ENCODE results near the gene DROSHA.

DROSHA gene

DNA sequence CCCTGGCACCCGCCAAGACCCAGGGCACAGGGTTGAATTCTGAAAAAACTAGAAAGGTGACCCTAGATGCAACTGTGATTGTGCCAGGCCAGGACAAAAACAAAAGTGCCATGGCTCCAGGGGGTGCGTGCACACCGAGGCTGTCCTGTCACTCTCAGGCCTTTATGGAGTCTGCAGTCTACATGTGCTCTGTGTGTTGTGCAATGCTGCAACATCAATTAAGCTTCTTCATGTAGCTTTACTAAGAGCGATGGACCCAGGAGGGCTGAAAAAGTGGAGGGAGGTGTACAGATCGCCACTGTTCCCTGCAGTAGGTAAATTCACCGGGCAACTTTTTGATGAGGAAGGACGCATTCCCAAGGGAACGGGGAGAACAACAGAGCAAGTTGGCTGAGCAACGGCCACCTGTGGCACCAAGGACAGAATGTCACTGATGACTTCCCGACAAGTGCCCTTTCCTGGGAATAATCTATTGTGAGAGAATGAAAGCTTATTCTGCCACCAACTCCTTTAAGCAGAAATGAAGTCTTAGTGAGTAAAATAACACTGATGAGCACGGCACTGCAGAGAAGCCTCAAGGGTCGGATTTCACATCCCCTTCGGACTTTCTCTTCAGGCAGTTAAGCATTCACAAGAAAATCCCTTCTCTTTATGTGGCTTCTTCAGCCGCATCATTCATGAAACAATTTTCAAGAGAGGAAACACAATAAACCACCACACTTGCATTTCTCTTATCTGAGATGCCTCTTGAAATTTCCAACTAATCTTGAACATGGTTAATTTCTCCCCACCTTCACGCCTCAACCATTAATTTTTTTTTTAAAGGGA lies 149.6 kb downstream of the DROSHA start:
- Histone ChIP-seq H3K9ac (ENCODE audit: low read depth, low read length) (no peak overlapping the region), H3K36me3 (ENCODE audit: insufficient read depth, low read length) (no peaks in the 10 kb centered on the region), H3K9me3 (ENCODE audit: control insufficient read depth, insufficient read depth, low read length) (peaks cover 2% of the 10 kb centered on the region; the same call in 1 of the 2 replicates), H3K4me1 (ENCODE audit: insufficient read depth, low read length) (peaks cover 6% of the 10 kb centered on the region)

DNA sequence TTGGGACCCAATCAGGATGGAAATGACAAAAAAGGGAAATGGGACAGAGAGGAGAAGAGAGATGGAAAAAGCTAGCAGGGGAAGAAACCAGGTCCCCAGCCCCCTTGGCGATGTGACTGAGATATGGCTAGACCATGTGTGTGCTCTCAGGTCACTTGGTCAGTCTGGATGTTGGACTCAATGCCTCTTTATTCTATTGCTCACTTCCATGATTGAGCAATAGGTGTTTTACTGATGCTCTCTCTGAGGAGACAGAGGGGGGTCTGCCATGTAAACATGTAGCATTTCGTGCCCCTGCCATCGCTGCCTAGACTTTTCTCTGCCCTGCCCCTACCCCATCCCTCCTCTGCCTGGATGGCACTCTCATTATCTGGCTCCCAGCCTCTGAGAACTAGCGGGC lies 150.6 kb downstream of the DROSHA start:
- Histone ChIP-seq H3K36me3 (ENCODE audit: insufficient read depth, low read length) (no peaks in the 10 kb centered on the region), H3K9ac (ENCODE audit: low read depth, low read length) (no peak overlapping the region), H3K4me1 (ENCODE audit: insufficient read depth, low read length) (peaks cover 6% of the 10 kb centered on the region), H3K9me3 (ENCODE audit: control insufficient read depth, insufficient read depth, low read length) (no peaks in the 10 kb centered on the region)

DNA sequence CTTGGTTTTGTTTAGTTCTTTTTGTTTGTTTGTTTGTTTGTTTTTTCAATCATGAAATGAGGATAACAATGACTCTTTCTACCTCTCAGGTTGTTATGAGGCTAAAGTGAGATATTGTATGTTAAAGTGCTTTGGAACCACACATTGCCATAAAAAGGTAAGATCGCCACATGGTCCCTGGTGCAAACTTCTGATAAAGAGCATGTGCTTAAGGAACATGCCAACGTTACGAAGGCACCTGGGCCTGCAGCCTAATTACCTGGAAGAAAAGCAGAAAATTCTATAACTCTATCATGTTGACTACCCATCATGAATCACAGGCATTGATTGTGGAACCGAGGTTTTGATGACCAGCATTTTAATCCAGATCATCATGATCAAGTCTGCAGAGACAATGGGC lies 151.8 kb downstream of the DROSHA start:
- Histone ChIP-seq H3K4me1 (ENCODE audit: insufficient read depth, low read length) (peaks cover 6% of the 10 kb centered on the region), H3K9me3 (ENCODE audit: control insufficient read depth, insufficient read depth, low read length) (no peaks in the 10 kb centered on the region), H3K9ac (ENCODE audit: low read depth, low read length) (no peak overlapping the region), H3K36me3 (ENCODE audit: insufficient read depth, low read length) (no peaks in the 10 kb centered on the region)

DNA sequence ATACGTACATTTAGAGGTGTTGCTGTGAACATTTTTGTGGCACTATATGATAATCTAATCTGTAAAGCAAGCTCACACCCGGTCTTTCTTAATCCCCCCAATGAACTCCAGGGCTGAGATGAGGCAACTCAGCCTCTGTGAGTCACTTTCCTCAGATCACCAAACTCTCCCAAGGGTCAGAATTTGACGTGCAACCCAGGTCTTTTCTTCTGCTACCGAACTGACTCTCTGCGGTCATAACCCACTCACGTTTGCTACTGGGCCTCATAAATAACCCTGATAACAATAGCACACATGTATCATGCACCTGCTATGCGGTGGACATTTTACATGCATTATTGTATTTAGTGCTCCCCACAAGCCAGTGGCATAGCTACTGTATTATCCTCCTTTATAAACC lies 153.1 kb downstream of the DROSHA start:
- Histone ChIP-seq H3K9ac (ENCODE audit: low read depth, low read length) (no peak overlapping the region), H3K9me3 (ENCODE audit: control insufficient read depth, insufficient read depth, low read length) (no peaks in the 10 kb centered on the region)

DNA sequence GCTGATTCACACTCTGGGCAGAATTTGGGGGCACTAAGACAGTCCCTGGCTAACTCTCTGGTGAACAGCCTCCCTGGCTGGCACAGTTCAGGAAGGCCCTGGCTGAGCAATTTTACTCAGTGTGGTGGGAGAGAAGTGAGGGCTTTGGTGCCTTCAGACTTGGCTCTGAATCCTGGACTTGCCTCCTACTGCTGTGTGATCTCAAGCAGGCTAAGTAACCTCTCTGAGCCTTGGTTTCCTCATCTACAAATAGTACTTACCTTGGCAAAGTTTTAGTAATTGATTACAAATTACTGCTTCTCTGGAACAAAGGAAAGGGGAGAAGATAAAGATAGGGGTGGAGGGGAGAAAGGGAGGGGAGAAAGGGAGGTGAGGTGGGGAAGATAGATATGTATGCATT lies 153.8 kb downstream of the DROSHA start:
- H3K4me1 ChIP-seq (ENCODE audit: insufficient read depth, low read length): peaks cover 6% of the 10 kb centered on the region
- no peak overlapping the region for H3K9ac ChIP-seq (ENCODE audit: low read depth, low read length)
- H3K9me3 ChIP-seq (ENCODE audit: control insufficient read depth, insufficient read depth, low read length): no peaks in the 10 kb centered on the region
- no peaks in the 10 kb centered on the region for H3K36me3 ChIP-seq (ENCODE audit: insufficient read depth, low read length)

More for the DNA sequence above, 153.1 kb downstream of the DROSHA start:
- no peaks in the 10 kb centered on the region for H3K36me3 ChIP-seq (ENCODE audit: insufficient read depth, low read length)
- peaks cover 6% of the 10 kb centered on the region for H3K4me1 ChIP-seq (ENCODE audit: insufficient read depth, low read length)

DNA sequence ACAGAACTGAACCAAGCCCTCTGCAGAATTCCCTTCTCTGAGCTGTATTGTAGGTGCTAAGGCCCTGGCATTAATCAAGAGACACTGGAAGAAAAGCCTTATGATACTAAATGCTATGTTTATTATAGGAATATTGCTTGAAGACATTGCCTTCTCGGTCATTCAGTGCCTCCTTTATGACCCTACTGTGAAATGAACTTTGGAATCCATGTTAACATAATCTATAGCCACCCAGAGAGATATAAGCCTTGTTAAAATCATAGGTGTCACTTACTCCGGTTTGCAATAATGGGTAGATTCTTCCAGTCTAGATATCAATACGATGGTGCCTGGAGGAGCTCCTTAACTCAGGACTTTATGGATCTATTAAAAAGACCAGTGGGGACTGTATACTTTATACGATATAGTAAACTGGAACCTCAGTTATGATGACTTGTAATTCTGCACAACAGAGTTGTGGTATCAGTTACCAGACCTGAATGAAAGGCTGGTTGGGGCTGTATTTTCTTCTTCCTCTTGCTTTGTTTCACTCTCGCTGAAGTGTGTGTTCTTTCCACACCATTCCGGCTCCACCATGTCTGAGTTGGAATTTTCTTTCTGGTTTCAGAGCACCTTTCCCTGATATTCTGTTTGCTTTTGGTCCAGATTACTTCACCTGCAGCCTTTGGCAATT lies 154.5 kb downstream of the DROSHA start:
- Histone ChIP-seq H3K9me3 (ENCODE audit: control insufficient read depth, insufficient read depth, low read length) (no peaks in the 10 kb centered on the region), H3K4me1 (ENCODE audit: insufficient read depth, low read length) (peaks cover 6% of the 10 kb centered on the region), H3K36me3 (ENCODE audit: insufficient read depth, low read length) (no peaks in the 10 kb centered on the region), H3K9ac (ENCODE audit: low read depth, low read length) (no peak overlapping the region)

DNA sequence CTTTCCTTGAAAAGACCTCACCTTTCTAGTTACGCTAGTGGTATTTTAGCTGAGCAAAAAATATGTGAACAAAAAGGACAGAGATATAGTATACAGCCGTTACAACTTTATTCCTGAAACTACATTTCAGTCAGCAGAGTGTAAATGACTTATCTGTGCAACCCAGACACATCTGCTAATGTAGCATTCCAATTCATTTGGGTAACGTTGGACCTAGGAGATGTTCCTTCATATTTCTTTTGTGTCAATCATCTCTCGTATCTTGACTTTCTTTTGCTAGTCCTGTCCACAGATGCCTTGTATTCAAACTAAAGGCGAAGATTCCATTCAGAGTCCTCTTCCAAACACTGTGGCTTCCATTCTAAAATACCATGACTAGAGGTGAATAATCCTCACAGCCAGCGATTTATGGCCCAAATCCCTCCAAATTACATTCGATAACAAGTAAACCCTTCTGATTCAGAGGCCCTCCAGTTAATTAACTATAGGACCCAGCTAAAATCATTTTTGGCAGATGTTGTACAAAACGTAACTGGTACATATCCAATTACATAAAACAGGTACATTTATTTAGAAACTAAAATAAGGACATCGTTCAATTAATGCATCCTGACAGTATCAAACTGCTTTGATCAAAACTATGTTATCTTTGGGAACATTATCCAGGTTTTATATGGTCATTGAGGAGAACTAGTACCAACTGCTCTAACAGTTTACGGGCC lies 155.7 kb downstream of the DROSHA start:
- Histone ChIP-seq H3K9ac (ENCODE audit: low read depth, low read length) (no peak overlapping the region), H3K4me1 (ENCODE audit: insufficient read depth, low read length) (no peaks in the 10 kb centered on the region), H3K36me3 (ENCODE audit: insufficient read depth, low read length) (no peaks in the 10 kb centered on the region)

DNA sequence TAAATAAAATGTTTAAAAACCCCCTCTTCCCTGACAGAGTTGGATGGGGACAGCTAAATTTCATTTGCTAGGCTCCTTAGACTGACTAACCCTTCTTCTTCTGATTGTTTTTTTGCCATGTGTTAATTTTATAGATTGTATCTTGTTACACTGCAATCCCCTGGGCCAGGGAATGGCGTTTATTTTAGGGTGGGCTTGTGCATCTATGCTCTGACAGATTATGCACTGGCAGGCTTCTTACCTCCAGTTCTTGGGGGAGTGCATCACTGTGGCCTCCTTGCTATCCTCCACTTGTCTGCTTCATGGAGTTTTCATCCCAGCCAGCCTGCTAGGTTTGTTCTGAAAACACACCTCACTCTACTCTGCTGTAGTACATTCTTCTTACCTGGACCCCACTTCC lies 159.8 kb downstream of the DROSHA start:
- H3K9ac ChIP-seq (ENCODE audit: low read depth, low read length): no peak overlapping the region
- no peaks in the 10 kb centered on the region for H3K4me1 ChIP-seq (ENCODE audit: insufficient read depth, low read length)
- no peaks in the 10 kb centered on the region for H3K36me3 ChIP-seq (ENCODE audit: insufficient read depth, low read length)
- no peaks in the 10 kb centered on the region for H3K9me3 ChIP-seq (ENCODE audit: control insufficient read depth, insufficient read depth, low read length)

More for the DNA sequence above, 155.7 kb downstream of the DROSHA start:
- no peaks in the 10 kb centered on the region for H3K9me3 ChIP-seq (ENCODE audit: control insufficient read depth, insufficient read depth, low read length)

DNA sequence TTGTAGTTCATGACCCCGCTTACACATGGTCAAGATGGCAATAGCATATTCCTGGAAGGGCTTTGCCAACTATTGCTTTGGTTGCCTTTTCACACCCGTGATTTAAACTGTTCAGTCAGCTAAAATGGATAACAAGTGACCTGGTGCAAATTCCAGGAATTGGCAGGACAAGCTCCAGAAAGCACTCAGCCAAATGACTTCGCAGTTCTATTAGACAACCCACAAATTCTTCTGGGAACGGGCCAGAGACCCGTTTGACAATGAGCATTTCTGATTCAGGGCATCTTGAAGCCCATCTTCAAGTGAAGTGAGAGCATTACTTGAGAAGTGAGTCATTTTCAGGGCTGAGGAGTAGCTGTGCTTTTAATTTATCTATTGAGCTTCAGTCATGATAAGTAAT lies 165.0 kb downstream of the DROSHA start:
- no peaks in the 10 kb centered on the region for H3K36me3 ChIP-seq (ENCODE audit: insufficient read depth, low read length)
- no peaks in the 10 kb centered on the region for H3K9me3 ChIP-seq (ENCODE audit: control insufficient read depth, insufficient read depth, low read length)
- H3K9ac ChIP-seq (ENCODE audit: low read depth, low read length): no peak overlapping the region
- peaks cover 8% of the 10 kb centered on the region; the same call in 1 of the 2 replicates for H3K4me1 ChIP-seq (ENCODE audit: insufficient read depth, low read length)

DNA sequence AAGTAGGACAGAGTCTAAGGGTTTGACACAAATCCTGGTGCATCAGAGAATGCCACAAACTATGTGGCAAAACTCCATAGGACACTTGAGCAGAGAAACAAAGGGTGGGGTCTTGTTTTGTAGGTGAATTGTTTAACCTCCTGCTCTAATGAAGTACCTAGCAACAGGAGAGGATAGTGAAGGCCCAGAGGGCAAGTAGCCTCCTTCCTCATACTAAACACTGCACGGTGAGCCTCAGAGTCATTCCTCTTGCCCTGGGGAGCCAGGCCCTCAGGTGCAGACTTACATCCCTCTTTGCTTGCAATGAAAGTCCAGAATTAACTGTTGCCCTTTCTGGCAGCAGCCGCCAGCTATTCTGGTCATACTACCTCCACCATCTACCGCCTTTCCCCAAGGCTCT lies 166.1 kb downstream of the DROSHA start:
- Histone ChIP-seq H3K36me3 (ENCODE audit: insufficient read depth, low read length) (no peaks in the 10 kb centered on the region), H3K9ac (ENCODE audit: low read depth, low read length) (no peak overlapping the region), H3K4me1 (ENCODE audit: insufficient read depth, low read length) (peaks cover 15% of the 10 kb centered on the region), H3K9me3 (ENCODE audit: control insufficient read depth, insufficient read depth, low read length) (no peaks in the 10 kb centered on the region)

DNA sequence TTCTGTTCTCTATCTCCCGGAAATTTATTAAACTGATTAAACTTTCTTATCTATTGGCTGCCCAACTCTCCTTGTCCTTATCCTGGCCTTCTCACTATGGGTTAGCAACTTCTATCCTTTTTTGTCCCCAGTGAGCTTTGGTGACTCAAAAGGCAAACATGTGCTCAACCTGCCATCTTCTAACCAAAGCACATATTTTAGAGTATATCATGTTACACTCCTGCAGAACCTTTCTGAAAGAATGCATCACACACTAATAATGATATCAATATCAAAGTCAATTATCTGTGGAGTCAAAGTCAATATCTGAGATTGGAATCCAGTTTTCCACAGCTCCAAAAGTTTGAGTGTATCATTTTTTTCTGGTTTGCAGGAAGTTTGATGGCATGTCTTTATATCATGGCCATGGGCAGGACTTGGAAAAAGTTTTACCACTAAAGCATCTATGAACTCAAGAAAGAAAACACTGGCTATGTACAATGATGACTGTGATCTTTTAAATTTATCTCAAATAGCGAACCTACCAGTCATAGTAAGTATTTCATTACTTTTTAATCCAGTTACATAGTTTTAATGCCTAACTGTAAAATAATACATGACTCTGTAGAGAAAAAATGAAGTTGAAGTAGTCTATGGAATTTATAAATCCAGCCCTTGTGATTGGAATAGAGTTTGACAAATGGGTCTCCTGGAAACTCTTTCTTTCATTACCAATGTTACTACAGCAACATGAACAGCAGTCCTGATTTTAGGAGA lies 166.8 kb downstream of the DROSHA start:
- H3K36me3 ChIP-seq (ENCODE audit: insufficient read depth, low read length): no peaks in the 10 kb centered on the region
- no peaks in the 10 kb centered on the region for H3K9me3 ChIP-seq (ENCODE audit: control insufficient read depth, insufficient read depth, low read length)
- no peak overlapping the region for H3K9ac ChIP-seq (ENCODE audit: low read depth, low read length)
- H3K4me1 ChIP-seq (ENCODE audit: insufficient read depth, low read length): peaks cover 15% of the 10 kb centered on the region

DNA sequence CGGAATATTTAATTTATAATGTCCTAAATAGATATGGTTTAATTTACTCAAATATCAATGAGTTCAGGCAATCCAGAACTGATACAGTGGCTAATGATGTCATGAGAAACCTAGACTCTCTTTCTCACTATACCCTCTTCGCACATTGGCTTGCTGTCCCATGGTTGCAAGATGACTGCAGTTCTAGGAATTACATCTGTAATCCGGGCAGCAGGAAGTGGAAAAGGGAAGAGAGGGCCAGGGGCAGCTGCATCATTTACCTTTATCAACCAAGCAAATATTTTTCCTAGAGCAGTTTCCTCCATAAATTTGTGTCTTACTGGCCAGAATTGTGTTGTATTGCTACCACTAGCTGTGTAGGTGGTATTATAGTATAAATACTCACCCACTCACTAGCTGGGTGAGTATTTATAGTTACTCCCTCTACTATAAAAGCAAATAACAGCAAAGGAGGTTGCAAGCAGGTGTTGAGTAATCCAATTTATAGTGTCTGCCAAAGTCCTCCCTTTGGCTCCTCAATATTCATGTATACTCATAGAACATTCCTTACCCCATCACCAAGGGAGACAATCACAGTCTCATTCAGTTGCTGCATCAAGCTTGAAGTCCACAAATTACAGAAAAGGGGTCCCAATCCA lies 168.8 kb downstream of the DROSHA start:
- Histone ChIP-seq H3K36me3 (ENCODE audit: insufficient read depth, low read length) (no peaks in the 10 kb centered on the region), H3K4me1 (ENCODE audit: insufficient read depth, low read length) (peaks cover 15% of the 10 kb centered on the region), H3K9me3 (ENCODE audit: control insufficient read depth, insufficient read depth, low read length) (no peaks in the 10 kb centered on the region), H3K9ac (ENCODE audit: low read depth, low read length) (no peak overlapping the region)

DNA sequence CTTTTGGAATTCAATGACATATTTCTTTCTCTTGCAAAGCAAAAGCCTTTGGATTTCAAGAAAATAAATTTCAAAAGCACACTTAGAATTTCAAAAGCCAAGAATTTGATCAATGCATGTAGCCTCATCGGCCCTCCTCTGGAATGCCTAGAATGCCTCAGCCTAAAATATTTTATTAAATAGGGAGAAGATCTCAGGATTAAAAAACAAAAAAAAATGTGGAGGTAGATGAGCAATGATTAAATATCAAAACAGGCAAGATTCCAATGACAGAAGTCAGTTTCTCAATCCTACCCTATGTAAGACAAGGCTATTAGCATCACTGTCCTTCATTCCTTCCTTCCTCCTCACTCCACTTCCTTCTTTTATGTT lies 169.4 kb downstream of the DROSHA start:
- Histone ChIP-seq H3K4me1 (ENCODE audit: insufficient read depth, low read length) (peaks cover 15% of the 10 kb centered on the region), H3K9me3 (ENCODE audit: control insufficient read depth, insufficient read depth, low read length) (no peaks in the 10 kb centered on the region), H3K36me3 (ENCODE audit: insufficient read depth, low read length) (no peaks in the 10 kb centered on the region), H3K9ac (ENCODE audit: low read depth, low read length) (no peak overlapping the region)

Measured in ES-I3 (cell line).